ENCODE data around the gene GALNT10.

GALNT10 gene

DNA sequence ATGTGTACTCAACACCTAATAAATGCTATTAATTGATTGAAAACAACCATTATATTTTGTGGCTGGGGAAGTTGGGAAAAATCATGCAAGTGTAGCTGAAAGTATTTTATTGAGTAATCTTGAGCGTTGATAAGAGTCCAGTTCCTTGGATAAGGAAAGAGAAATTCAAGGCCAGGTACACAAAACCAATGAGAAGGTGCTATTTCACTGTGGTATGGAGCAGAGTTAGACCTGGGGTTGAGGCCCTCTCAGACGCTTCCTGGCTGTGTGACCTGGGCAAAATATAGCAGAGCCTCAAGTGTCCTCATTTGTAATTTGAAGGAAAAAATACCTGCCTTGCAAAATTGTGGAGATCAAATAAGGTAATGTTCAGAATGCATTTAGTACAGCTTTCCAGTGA is 50.1 kb downstream of the GALNT10 start:
- no peak for DNase-seq (ENCODE audit: low read depth in 2 of 2)
- TF ChIP-seq, protein P1, sequence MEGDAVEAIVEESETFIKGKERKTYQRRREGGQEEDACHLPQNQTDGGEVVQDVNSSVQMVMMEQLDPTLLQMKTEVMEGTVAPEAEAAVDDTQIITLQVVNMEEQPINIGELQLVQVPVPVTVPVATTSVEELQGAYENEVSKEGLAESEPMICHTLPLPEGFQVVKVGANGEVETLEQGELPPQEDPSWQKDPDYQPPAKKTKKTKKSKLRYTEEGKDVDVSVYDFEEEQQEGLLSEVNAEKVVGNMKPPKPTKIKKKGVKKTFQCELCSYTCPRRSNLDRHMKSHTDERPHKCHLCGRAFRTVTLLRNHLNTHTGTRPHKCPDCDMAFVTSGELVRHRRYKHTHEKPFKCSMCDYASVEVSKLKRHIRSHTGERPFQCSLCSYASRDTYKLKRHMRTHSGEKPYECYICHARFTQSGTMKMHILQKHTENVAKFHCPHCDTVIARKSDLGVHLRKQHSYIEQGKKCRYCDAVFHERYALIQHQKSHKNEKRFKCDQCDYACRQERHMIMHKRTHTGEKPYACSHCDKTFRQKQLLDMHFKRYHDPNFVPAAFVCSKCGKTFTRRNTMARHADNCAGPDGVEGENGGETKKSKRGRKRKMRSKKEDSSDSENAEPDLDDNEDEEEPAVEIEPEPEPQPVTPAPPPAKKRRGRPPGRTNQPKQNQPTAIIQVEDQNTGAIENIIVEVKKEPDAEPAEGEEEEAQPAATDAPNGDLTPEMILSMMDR (IDR thresholded peaks at IDR 0.05; ENCODE audit: low read depth, low read length) = no peak
- H3K4me3 ChIP-seq (replicated peaks in 1 of 2; ENCODE audit: low read depth in 2 of 2, low read length in 2 of 2) = no peak overlapping the region

DNA sequence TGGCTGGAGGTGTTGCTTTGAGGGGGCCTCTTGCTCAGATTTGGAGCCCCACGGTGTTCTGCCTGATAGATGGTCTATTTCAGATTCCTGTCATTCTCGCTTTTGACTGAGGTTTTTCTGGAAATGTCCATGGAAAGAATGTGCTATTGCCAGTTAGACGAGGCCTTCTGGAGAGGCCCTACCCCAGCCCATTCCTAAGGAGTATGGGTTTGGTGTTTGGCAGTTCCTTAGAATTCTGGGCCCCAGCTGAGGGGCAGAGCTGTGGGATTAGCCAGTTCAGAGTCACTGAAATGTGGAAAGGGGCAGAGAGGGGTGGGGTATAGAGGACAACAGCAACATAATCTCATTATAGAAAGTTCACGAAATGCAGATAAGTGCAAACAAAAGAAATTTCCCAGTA is 50.5 kb downstream of the GALNT10 start:
- TF ChIP-seq, protein P1 (IDR thresholded peaks at IDR 0.05; ENCODE audit: low read depth, low read length) = no peak
- DNase-seq (ENCODE audit: low read depth in 2 of 2) = no peak
- H3K4me3 ChIP-seq (replicated peaks in 1 of 2; ENCODE audit: low read depth in 2 of 2, low read length in 2 of 2) = no peak overlapping the region

DNA sequence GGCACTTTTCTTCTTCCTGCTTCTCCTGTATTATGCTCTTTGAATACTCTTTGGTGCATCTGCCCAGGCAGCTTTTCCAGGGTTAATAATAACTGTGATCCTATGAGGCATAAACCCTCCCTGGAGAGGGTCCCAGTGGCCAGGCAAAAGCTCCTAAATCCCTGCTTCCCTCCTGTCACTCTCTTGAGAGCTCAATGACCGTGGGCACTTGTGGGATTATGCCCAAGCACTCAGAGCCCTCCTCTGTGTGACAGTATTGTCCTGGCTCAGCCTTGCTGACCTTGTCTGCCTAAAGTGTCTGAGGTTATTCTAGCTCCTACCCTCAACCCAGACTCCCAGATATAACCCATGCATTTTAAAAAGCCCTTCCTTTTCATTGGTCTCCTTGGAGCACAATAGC is 51.9 kb downstream of the GALNT10 start:
- no peak overlapping the region for H3K4me3 ChIP-seq (replicated peaks in 1 of 2; ENCODE audit: low read depth in 2 of 2, low read length in 2 of 2)
- no peak for DNase-seq (ENCODE audit: low read depth in 2 of 2)
- TF ChIP-seq, protein P1 (IDR thresholded peaks at IDR 0.05; ENCODE audit: low read depth, low read length) = no peak

DNA sequence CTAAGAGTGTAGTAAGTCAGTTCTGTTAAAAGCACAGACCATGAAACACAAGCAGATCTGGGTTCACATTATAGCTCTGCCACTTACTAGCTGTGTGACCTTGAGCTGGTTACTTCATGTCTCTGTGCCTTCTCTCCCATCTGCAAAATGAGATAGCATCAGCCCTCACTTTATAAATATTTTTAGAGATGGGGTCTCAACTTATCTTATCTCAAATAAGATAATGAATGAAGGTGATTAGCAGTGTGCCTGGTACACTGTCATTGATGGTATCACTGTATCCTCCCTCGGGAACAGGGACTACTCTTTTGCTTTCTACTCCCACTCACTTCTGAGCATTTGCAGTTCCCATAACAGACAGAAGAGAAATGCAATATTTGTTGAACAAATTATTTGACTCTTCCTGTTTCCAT is 52.4 kb downstream of the GALNT10 start:
- no peak for DNase-seq (ENCODE audit: low read depth in 2 of 2)
- TF ChIP-seq, protein P1 (IDR thresholded peaks at IDR 0.05; ENCODE audit: low read depth, low read length) = no peak
- H3K4me3 ChIP-seq (replicated peaks in 1 of 2; ENCODE audit: low read depth in 2 of 2, low read length in 2 of 2) = no peak overlapping the region

DNA sequence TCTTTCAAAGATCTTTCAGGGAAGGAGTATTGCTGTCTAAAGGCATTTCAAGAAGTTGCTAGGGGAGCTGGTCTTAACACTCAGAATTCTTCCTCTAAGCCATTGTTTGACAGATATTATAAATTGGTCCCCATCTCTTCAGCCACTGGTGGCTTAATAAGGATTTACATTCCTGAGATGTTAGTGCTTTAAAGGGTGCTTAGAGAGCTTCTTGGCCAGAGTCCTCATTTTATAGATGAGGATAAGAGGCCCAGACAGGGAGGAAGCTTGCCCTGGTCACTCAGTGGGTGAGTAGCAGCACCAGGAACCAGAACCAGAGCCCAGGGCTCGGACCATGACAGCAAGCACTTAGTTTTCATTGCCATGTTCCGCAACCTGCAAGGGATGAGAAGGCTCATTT is 53.2 kb downstream of the GALNT10 start:
- peak in 1 of 2 donors; percentile 49 for DNase-seq (ENCODE audit: low read depth in 2 of 2)
- TF ChIP-seq, protein P1 (IDR thresholded peaks at IDR 0.05; ENCODE audit: low read depth, low read length) = no peak
- H3K4me3 ChIP-seq (replicated peaks in 1 of 2; ENCODE audit: low read depth in 2 of 2, low read length in 2 of 2) = no peak overlapping the region

DNA sequence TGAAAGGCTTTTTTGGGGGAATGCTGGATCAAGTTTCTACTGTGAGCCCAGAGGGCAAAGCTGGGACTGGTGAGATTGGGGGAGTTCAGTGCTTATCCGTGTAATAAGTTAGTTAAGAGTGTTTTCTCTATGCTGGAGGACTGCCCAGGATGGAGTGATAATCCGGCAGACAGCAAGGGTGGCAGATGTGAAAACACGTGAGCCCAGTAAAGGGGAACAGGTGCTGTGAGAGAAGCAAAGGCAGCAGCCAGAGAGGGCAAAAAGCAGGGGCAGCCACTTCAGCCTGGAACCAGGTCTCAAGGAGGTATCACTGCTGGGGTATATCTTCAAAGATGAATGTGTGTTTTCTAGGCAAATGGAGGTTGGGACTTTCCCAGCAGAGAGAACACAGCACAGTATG is 53.9 kb downstream of the GALNT10 start:
- TF ChIP-seq, protein P1 (IDR thresholded peaks at IDR 0.05; ENCODE audit: low read depth, low read length) = no peak
- no peak for DNase-seq (ENCODE audit: low read depth in 2 of 2)
- no peak overlapping the region for H3K4me3 ChIP-seq (replicated peaks in 1 of 2; ENCODE audit: low read depth in 2 of 2, low read length in 2 of 2)

DNA sequence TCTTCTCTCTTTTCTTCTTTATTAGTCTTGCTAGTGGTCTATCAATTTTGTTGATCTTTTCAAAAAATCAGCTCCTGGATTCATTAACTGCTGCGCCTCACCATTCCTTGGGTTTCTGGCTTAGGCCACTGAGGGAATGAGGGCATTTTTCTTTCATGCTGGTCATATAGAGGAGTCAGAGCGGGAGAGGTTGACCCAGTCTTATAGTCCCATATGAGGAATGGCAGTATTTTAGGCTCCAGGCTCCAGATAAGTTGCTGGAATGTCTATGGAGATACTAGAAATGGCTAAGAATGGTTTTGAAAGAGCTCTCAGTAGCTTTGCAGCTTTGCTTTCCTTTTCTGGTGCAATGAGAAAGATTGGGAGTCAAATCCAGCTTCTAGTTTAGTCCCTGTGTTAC is 58.2 kb downstream of the GALNT10 start:
- DNase-seq (ENCODE audit: low read depth in 2 of 2) = no peak
- TF ChIP-seq, protein P1 (IDR thresholded peaks at IDR 0.05; ENCODE audit: low read depth, low read length) = no peak
- no peak overlapping the region for H3K4me3 ChIP-seq (replicated peaks in 1 of 2; ENCODE audit: low read depth in 2 of 2, low read length in 2 of 2)

Data from cardiac fibroblast (primary cell).